ENCODE data around the gene IL17B. TPM values are rescaled to one million over a fixed set of nuclear protein-coding genes. Genes with fewer than 3 reads are reported as not detected.
A peak's percentile ranks its signal among the peaks of the same experiment; 100 is the strongest.

Gene IL17B
- total and polyA plus RNA-seq, 2 of the 13 experiments (the other 11 are each of a cell fraction or from before 2014, with no cell fraction given), result 0.29 to 2.6 TPM

- no peak for FAIRE-seq
- Histone ChIP-seq H3K36me3 (replicated peaks in 1 of 2; ENCODE audit: control insufficient read depth in 1 of 2, insufficient read depth in 2 of 2, low read length in 2 of 2) (no peaks in the 10 kb centered on the region), H3K79me2 (ENCODE audit: insufficient read depth, low read length) (no peaks in the 10 kb centered on the region), H3K4me2 (ENCODE audit: low read depth, low read length) (peak overlapping the region; percentile 63), H3K9me3 (ENCODE audit: low read length) (no peaks in the 10 kb centered on the region), H4K20me1 (ENCODE audit: insufficient read depth, low read length) (no peaks in the 10 kb centered on the region), H3K4me1 (ENCODE audit: insufficient read depth, low read length) (peaks cover 57% of the 10 kb centered on the region), H3K4me3 (replicated peaks in 1 of 3; ENCODE audit: insufficient read depth in 1 of 3, low read depth in 2 of 3, low read length in 3 of 3) (peak overlapping the region in 1 of 3 experiments; percentile 49; a peak in 3 of 6 replicates), H3K27me3 (ENCODE audit: control insufficient read depth in 1 of 2, insufficient read depth in 2 of 2, low read length in 2 of 2) (peaks cover 0 to 3% of the 10 kb centered on the region in 2 experiments; a peak in 1 of 5 replicates), H3K27ac (ENCODE audit: extremely low read length, insufficient read depth, low read length) (no peak overlapping the region), H2AFZ (ENCODE audit: low read length) (no peak overlapping the region), H3K9ac (ENCODE audit: insufficient read depth, low read depth, low read length) (peak overlapping the region; percentile 25; the same call in 1 of the 2 replicates)
- BruUV-seq (replicated peaks), result TSS peak; percentile 79
- in situ Hi-C loops (cut with HindIII; ENCODE audit: extremely low pct_ligation_motif_present, low pct_unique_long_range_greater_than_20kb), result loop anchor here (10.0 kb wide), 1 partner anchor 55 kb away; no protein-coding TSS in a partner anchor
- intact Hi-C loops (cut with micrococcal nuclease; ENCODE audit: unreplicated experiment), result no loop called here
- TF ChIP-seq ATM (IDR thresholded peaks at IDR 0.05; ENCODE audit: borderline replicate concordance), result no peak
- TF ChIP-seq ZNF629 (CRISPR knock-in tag; conservative IDR thresholded peaks at IDR 0.05), result peak; percentile 83
- peak; percentile 22; the same call in 1 of the 2 replicates for TF ChIP-seq ZFY (CRISPR knock-in tag; IDR thresholded peaks at IDR 0.05)
- TF ChIP-seq HDAC1 (CRISPR knock-in tag; IDR thresholded peaks at IDR 0.05), result 0 out of 2 replicates have a peak, but pooled peaks have one; percentile 5
- TF ChIP-seq SP2 (CRISPR knock-in tag; IDR thresholded peaks at IDR 0.05), result no peak
- POLR2A ChIA-PET, result interaction anchor here (1.1 to 2.0 kb wide), 3 partner anchors 13 to 59 kb away, joined by 3 to 7 read pairs (median 5); partner anchors contain the start of gene GRPEL2
- no peak for DNase-seq (ENCODE audit: low spot score)
- WGBS (ENCODE audit: low lambda C conversion rate), result 66% methylated on average over 5 of the region's 5 CpGs
- ATAC-seq, result no peak
- CTCF ChIA-PET (ENCODE audit: low intra/inter-chr PET ratio, low total read pairs), result interaction anchor here (3.4 kb wide), 1 partner anchor 51 kb away, joined by 35 read pairs; no protein-coding TSS in a partner anchor
Observed at GRCh38 chr5:149379818-149380374, 804 bp upstream of the IL17B start.

GRCh38 chr5:149378241-149378820, 761 bp downstream of the IL17B start:
- Histone ChIP-seq H3K4me1 (ENCODE audit: insufficient read depth, low read length) (peaks cover 52% of the 10 kb centered on the region), H3K27ac (ENCODE audit: extremely low read length, insufficient read depth, low read length) (no peak overlapping the region), H4K20me1 (ENCODE audit: insufficient read depth, low read length) (no peaks in the 10 kb centered on the region), H2AFZ (ENCODE audit: low read length) (no peak overlapping the region), H3K79me2 (ENCODE audit: insufficient read depth, low read length) (no peaks in the 10 kb centered on the region), H3K36me3 (replicated peaks in 1 of 2; ENCODE audit: control insufficient read depth in 1 of 2, insufficient read depth in 2 of 2, low read length in 2 of 2) (no peaks in the 10 kb centered on the region), H3K4me2 (ENCODE audit: low read depth, low read length) (peak overlapping the region; percentile 63), H3K9ac (ENCODE audit: insufficient read depth, low read depth, low read length) (peak overlapping the region; percentile 25; the same call in 1 of the 2 replicates), H3K27me3 (ENCODE audit: control insufficient read depth in 1 of 2, insufficient read depth in 2 of 2, low read length in 2 of 2) (peaks cover 0 to 3% of the 10 kb centered on the region in 2 experiments; a peak in 1 of 5 replicates), H3K4me3 (replicated peaks in 1 of 3; ENCODE audit: insufficient read depth in 1 of 3, low read depth in 2 of 3, low read length in 3 of 3) (peak overlapping the region in 1 of 3 experiments; percentile 49; a peak in 1 of 6 replicates), H3K9me3 (ENCODE audit: low read length) (no peaks in the 10 kb centered on the region)
- no TSS peak for BruUV-seq (replicated peaks)
- intact Hi-C loops (cut with micrococcal nuclease; ENCODE audit: unreplicated experiment) (no loop called here), in situ Hi-C loops (cut with HindIII; ENCODE audit: extremely low pct_ligation_motif_present, low pct_unique_long_range_greater_than_20kb) (no loop called here)
- FAIRE-seq, result no peak
- no peak for ATAC-seq
- 21% methylated on average over 5 of the region's 5 CpGs for WGBS (ENCODE audit: low lambda C conversion rate)
- DNase-seq (ENCODE audit: low spot score), result no peak
- CTCF ChIA-PET (ENCODE audit: low intra/inter-chr PET ratio, low total read pairs), result no interaction called here
- POLR2A ChIA-PET, result interaction anchor here (1.1 kb wide), 1 partner anchor 58 kb away, joined by 5 read pairs; no protein-coding TSS in a partner anchor
- TF ChIP-seq IRX3 (CRISPR knock-in tag; IDR thresholded peaks at IDR 0.05; ENCODE audit: borderline replicate concordance, low read depth) (no peak), ZNF713 (CRISPR knock-in tag; IDR thresholded peaks at IDR 0.05) (no peak), ZNF225 (CRISPR knock-in tag; IDR thresholded peaks at IDR 0.05) (no peak), CREBL2 (CRISPR knock-in tag; IDR thresholded peaks at IDR 0.05; ENCODE audit: borderline replicate concordance) (no peak), CREB1 (IDR thresholded peaks at IDR 0.05) (no peak), CREB1 (CRISPR knock-in tag; IDR thresholded peaks at IDR 0.05) (no peak), ZNF772 (CRISPR knock-in tag; IDR thresholded peaks at IDR 0.05) (no peak), NR1H2 (CRISPR knock-in tag; IDR thresholded peaks at IDR 0.05; ENCODE audit: borderline replicate concordance, low read depth) (no peak), NFIC (IDR thresholded peaks at IDR 0.05; ENCODE audit: low read length) (no peak), RBM39 (IDR thresholded peaks at IDR 0.05; ENCODE audit: low read depth, low read length, poor library complexity, severe bottlenecking) (no peak), CCDC6 (CRISPR knock-in tag; IDR thresholded peaks at IDR 0.05) (no peak)
- TF ChIP-seq, protein P1, sequence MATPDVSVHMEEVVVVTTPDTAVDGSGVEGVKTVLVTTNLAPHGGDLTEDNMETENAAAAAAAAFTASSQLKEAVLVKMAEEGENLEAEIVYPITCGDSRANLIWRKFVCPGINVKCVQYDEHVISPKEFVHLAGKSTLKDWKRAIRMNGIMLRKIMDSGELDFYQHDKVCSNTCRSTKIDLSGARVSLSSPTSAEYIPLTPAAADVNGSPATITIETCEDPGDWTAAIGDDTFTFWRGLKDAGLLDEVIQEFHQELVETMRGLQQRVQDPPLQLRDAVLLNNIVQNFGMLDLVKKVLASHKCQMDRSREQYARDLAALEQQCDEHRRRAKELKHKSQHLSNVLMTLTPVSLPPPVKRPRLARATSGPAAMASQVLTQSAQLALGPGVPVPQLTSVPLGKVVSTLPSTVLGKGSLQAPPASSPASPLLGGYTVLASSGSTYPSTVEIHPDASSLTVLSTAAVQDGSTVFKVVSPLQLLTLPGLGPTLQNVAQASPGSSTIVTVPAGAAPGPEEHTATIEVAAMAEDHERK (CRISPR knock-in tag; IDR thresholded peaks at IDR 0.05; ENCODE audit: low read depth), result no peak
